Ovary (tissue), 3 donors: Measurements from ENCODE around the gene FBLN2.

ENCODE experiments used
- EP300 ChIP-seq: sonication (generic); formaldehyde crosslinking; IDR thresholded peaks from one replicate; pipeline ENCODE4 v1.6.1; 2017; ENCODE audit warnings: antibody characterized with exemption
- POLR2A ChIP-seq: fragments of 450-650 bp; IDR thresholded peaks from one replicate; pipeline ENCODE4 v1.6.1; 2017; ENCODE audit warnings: antibody characterized with exemption, mild to moderate bottlenecking, moderate library complexity
- TF ChIP-seq, protein P1 (sequence below), 3 donors: fragments of 450-650 bp in 2 of 3; fragments of 200-600 bp in 1 of 3; IDR thresholded peaks; one replicate each; pipeline versions ENCODE4 v1.5.1 to v1.8.0; 2016 to 2022; ENCODE audit warnings: antibody characterized with exemption in 3 of 3, mild to moderate bottlenecking in 1 of 3
- donor health status: DM: no; HTN: no; CAD: no.

GRCh38 chr3:13634151-13634550, 85.2 kb downstream of the FBLN2 start:
- TF ChIP-seq, protein P1, sequence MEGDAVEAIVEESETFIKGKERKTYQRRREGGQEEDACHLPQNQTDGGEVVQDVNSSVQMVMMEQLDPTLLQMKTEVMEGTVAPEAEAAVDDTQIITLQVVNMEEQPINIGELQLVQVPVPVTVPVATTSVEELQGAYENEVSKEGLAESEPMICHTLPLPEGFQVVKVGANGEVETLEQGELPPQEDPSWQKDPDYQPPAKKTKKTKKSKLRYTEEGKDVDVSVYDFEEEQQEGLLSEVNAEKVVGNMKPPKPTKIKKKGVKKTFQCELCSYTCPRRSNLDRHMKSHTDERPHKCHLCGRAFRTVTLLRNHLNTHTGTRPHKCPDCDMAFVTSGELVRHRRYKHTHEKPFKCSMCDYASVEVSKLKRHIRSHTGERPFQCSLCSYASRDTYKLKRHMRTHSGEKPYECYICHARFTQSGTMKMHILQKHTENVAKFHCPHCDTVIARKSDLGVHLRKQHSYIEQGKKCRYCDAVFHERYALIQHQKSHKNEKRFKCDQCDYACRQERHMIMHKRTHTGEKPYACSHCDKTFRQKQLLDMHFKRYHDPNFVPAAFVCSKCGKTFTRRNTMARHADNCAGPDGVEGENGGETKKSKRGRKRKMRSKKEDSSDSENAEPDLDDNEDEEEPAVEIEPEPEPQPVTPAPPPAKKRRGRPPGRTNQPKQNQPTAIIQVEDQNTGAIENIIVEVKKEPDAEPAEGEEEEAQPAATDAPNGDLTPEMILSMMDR (IDR thresholded peaks at IDR 0.05), result no peak
- TF ChIP-seq EP300 (no peak), POLR2A (no peak)
